DOHH2 (cell line): ENCODE measurements around the gene NXT1.
A peak's percentile ranks its signal among the peaks of the same experiment; 100 is the strongest.

ENCODE experiments used
- H3F3A ChIP-seq: fragments of 200-600 bp; sonication (generic), shearing (Covaris generic); 2 replicates; pipeline ENCODE4 v1.6.0; 2016; ENCODE audit warnings: antibody characterized with exemption, mild to moderate bottlenecking; ENCODE audit not compliant: control insufficient read depth, insufficient read depth
- H3K27ac ChIP-seq: fragments of 200-600 bp; sonication (generic); 2 replicates; pipeline ENCODE4 v1.5.1; 2014; ENCODE audit warnings: low read depth, mild to moderate bottlenecking, low read length, moderate library complexity
- H3K27me3 ChIP-seq: fragments of 200-600 bp; sonication (generic); 2 replicates; pipeline ENCODE4 v1.6.1; 2014; ENCODE audit warnings: mild to moderate bottlenecking, low read length, mixed read lengths; ENCODE audit not compliant: control insufficient read depth
- H3K36me3 ChIP-seq: fragments of 200-600 bp; sonication (generic); 2 replicates; pipeline ENCODE4 v1.6.1; 2014; ENCODE audit warnings: mild to moderate bottlenecking, low read length, moderate library complexity, mixed read lengths; ENCODE audit not compliant: control insufficient read depth
- H3K4me1 ChIP-seq: fragments of 200-600 bp; sonication (generic); 2 replicates; pipeline ENCODE4 v1.6.1; 2014; ENCODE audit warnings: mild to moderate bottlenecking, low read length, mixed read lengths; ENCODE audit not compliant: control insufficient read depth
- H3K4me2 ChIP-seq: fragments of 200-600 bp; sonication (generic); 2 replicates; pipeline ENCODE4 v1.6.0; 2014; ENCODE audit warnings: mild to moderate bottlenecking, low read length, moderate library complexity
- H3K4me3 ChIP-seq: fragments of 200-600 bp; sonication (generic); 2 replicates; pipeline ENCODE4 v1.5.1; 2014; ENCODE audit warnings: mild to moderate bottlenecking, low read length, mixed read lengths
- H3K79me2 ChIP-seq: fragments of 200-600 bp; sonication (generic); 2 replicates; pipeline ENCODE4 v1.6.1; 2014; ENCODE audit warnings: mild to moderate bottlenecking, low read length, mixed read lengths; ENCODE audit not compliant: control insufficient read depth
- H3K9me2 ChIP-seq: fragments of 200-600 bp; sonication (generic); replicated peaks from 2 replicates; pipeline ENCODE4 v1.6.1; 2014; ENCODE audit warnings: mild to moderate bottlenecking, low read length, mixed read lengths; ENCODE audit not compliant: control insufficient read depth
- H3K9me3 ChIP-seq: fragments of 200-600 bp; sonication (generic); 2 replicates; pipeline ENCODE4 v1.6.1; 2014; ENCODE audit warnings: antibody characterized with exemption, low read length, mixed read lengths; ENCODE audit not compliant: control insufficient read depth, insufficient read depth
- H4K20me1 ChIP-seq: fragments of 200-600 bp; sonication (generic); 2 replicates; pipeline ENCODE4 v1.6.0; 2014; ENCODE audit warnings: low read depth, mild to moderate bottlenecking, antibody characterized with exemption, low read length, moderate library complexity; ENCODE audit not compliant: control insufficient read depth, insufficient read depth
- EZH2phosphoT487 ChIP-seq: fragments of 200-600 bp; sonication (generic); IDR thresholded peaks from 2 replicates; pipeline ENCODE4 v1.6.1; 2017; ENCODE audit warnings: borderline replicate concordance, mild to moderate bottlenecking, antibody characterized with exemption, low read length, moderate library complexity, mixed read lengths
- TF ChIP-seq, protein P1 (sequence below): fragments of 200-600 bp; sonication (generic); IDR thresholded peaks from one replicate; pipeline ENCODE4 v1.5.1; 2014; ENCODE audit warnings: antibody characterized with exemption, mild to moderate bottlenecking, low read depth, low read length; ENCODE audit not compliant: poor library complexity, severe bottlenecking

The NXT1 gene

DNA sequence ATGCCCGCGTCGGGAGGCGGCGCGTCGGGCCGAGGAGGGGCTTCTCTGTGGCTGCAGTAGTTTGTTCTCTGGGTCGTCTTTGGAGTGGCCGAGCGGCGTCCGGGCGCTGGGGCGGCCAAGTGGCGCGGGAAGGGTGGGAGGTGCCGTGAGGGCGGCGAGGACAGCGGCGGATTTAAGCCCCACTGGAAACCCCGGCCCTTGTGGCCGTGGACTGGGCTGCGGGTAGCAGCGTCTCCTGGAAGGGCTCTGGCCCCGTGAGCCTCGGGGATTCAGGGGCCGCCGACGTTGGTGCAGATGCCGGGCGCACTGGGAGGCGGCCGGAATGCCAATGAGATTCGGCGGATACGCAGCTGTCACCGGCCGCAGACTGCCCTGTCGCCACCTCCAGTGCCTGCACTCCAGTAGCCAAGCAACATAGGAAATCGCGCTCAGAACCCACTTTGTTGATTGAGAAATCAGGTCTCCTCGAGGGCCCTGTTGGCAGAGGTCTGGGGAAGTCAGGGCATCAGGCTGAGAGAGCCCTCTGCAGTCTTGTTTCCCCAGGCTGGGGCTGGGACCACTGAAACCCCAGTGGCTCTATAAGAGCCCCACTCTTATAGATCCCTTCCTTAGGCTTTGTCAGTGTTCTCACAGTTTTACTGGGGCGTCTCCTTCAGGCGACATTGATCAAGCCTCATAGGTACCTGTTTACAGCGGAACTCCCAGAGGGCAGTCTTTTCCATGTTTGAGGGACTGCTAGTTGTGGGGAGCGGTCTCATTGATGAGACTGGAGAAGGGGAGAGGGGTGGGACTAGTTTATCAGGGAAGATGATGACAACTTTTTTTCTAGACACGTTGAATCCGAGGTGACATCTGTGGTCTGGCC is 12.0 kb downstream of the NXT1 start:
- Histone ChIP-seq H3K36me3 (peaks cover 38% of the 10 kb centered on the region), H3K27ac (peak overlapping the region; percentile 32), H3K4me2 (peak overlapping the region; percentile 94), H3K79me2 (peaks cover 65% of the 10 kb centered on the region), H3K9me2 (no peaks in the 10 kb centered on the region), H3F3A (peaks cover 11% of the 10 kb centered on the region), H3K4me1 (peaks cover 49% of the 10 kb centered on the region), H3K27me3 (no peaks in the 10 kb centered on the region), H4K20me1 (peaks cover 17% of the 10 kb centered on the region), H3K4me3 (peak overlapping the region; percentile 87), H3K9me3 (no peaks in the 10 kb centered on the region)
- TF ChIP-seq EZH2phosphoT487 = no peak
- TF ChIP-seq, protein P1, sequence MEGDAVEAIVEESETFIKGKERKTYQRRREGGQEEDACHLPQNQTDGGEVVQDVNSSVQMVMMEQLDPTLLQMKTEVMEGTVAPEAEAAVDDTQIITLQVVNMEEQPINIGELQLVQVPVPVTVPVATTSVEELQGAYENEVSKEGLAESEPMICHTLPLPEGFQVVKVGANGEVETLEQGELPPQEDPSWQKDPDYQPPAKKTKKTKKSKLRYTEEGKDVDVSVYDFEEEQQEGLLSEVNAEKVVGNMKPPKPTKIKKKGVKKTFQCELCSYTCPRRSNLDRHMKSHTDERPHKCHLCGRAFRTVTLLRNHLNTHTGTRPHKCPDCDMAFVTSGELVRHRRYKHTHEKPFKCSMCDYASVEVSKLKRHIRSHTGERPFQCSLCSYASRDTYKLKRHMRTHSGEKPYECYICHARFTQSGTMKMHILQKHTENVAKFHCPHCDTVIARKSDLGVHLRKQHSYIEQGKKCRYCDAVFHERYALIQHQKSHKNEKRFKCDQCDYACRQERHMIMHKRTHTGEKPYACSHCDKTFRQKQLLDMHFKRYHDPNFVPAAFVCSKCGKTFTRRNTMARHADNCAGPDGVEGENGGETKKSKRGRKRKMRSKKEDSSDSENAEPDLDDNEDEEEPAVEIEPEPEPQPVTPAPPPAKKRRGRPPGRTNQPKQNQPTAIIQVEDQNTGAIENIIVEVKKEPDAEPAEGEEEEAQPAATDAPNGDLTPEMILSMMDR = no peak

DNA sequence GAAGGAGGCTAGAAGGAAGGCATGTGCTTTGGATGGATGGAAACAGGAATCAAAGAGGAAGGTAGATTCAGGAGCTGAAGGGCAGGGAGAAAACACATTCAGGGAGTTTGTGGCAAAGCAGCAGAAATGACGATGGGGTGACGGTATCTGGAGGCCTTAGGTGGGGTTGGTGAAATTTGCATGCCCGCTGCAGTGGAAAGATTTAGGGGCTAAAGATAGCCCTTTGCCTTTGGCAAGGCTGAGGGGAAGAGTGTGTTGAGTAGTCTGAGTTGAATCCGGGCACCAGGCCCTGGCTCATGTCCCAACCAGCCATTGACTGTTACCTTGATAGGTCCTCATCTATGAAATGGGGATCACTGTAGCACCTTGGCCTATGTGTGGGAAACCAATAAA is 12.7 kb downstream of the NXT1 start:
- peaks cover 51% of the 10 kb centered on the region for H3K4me1 ChIP-seq
- H4K20me1 ChIP-seq = peaks cover 22% of the 10 kb centered on the region
- H3K9me3 ChIP-seq = no peaks in the 10 kb centered on the region
- peak overlapping the region; percentile 87 for H3K4me3 ChIP-seq
- peak overlapping the region; percentile 94 for H3K4me2 ChIP-seq
- TF ChIP-seq EZH2phosphoT487 = no peak
- TF ChIP-seq, protein P1 = no peak
- no peak overlapping the region for H3K27ac ChIP-seq
- peaks cover 70% of the 10 kb centered on the region for H3K79me2 ChIP-seq
- H3K27me3 ChIP-seq = no peaks in the 10 kb centered on the region
- peaks cover 43% of the 10 kb centered on the region for H3K36me3 ChIP-seq
- H3K9me2 ChIP-seq = no peaks in the 10 kb centered on the region
- peaks cover 11% of the 10 kb centered on the region for H3F3A ChIP-seq

DNA sequence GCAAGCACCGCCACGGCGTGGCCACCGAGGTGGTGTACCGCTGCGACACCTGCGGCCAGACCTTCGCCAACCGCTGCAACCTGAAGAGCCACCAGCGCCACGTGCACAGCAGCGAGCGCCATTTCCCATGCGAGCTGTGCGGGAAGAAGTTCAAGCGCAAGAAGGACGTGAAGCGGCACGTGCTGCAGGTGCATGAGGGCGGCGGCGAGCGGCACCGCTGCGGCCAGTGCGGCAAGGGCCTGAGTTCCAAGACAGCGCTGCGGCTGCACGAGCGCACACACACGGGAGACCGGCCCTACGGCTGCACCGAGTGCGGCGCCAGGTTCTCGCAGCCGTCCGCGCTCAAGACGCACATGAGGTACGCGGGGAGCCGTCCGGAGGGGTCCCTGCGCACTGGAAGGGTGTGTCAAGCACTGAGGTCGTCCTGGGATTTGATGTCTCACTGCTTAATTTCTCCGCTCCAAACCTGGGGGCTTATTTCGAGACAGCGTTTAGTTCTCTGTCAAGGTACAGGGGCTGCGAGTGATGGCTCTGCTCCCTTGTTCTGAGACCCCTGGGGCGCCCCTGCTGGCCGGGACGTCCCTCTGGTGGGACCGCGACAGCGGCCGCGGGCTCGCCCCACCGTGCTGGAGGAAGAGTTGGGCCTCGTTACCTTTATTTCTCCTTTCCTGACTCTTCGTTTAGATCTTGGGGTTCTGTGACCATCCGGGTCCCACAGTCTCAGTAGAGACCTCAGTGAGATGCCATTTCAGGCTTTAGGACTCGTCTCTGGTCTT is 15.0 kb downstream of the NXT1 start:
- H3K79me2 ChIP-seq = peaks cover 78% of the 10 kb centered on the region
- peaks cover 35% of the 10 kb centered on the region for H3K4me1 ChIP-seq
- H3K36me3 ChIP-seq = peaks cover 66% of the 10 kb centered on the region
- peaks cover 6% of the 10 kb centered on the region for H3F3A ChIP-seq
- H3K27ac ChIP-seq = no peak overlapping the region
- H3K9me3 ChIP-seq = no peaks in the 10 kb centered on the region
- H3K4me3 ChIP-seq = no peak overlapping the region
- peaks cover 22% of the 10 kb centered on the region for H4K20me1 ChIP-seq
- TF ChIP-seq EZH2phosphoT487 = no peak
- TF ChIP-seq, protein P1 = no peak
- no peaks in the 10 kb centered on the region for H3K9me2 ChIP-seq
- peak overlapping the region; percentile 33 for H3K4me2 ChIP-seq
- H3K27me3 ChIP-seq = no peaks in the 10 kb centered on the region
